Small intestine (tissue), 16 donors: Measurements from ENCODE around the gene MRPL3. TPM values are rescaled to one million over a fixed set of nuclear protein-coding genes. Genes with fewer than 3 reads are reported as not detected.

ENCODE experiments used
- DNase-seq, 2 donors: peaks; one replicate each; pipeline versions ENCODE4 v3.0.0 to v3.0.0-alpha.2; 2013
- FAIRE-seq: peaks from 2 replicates; lab custom pipeline; 2012; peaks lifted over from hg19 to GRCh38; lab: Jason Lieb, UNC
- H3K27ac ChIP-seq, 3 donors: one replicate each; pipeline ENCODE4 v1.5.1; 2013; ENCODE audit warnings: low read length in 2 of 3, mild to moderate bottlenecking in 2 of 3, control low read depth in 1 of 3, inconsistent platforms in 1 of 3, low read depth in 1 of 3, moderate library complexity in 1 of 3
- H3K27me3 ChIP-seq, 3 donors: one replicate each; pipeline ENCODE4 v1.6.1; 2013; ENCODE audit warnings: low read length in 3 of 3, inconsistent platforms in 1 of 3; ENCODE audit not compliant: control insufficient read depth in 3 of 3, insufficient read depth in 3 of 3
- H3K36me3 ChIP-seq, 3 donors: one replicate each; pipeline ENCODE4 v1.6.1; 2013; ENCODE audit warnings: low read length in 3 of 3, inconsistent platforms in 1 of 3, low read depth in 1 of 3, mild to moderate bottlenecking in 1 of 3, moderate library complexity in 1 of 3; ENCODE audit not compliant: control insufficient read depth in 3 of 3, insufficient read depth in 2 of 3
- H3K4me1 ChIP-seq, 3 donors: one replicate each; pipeline ENCODE4 v1.6.1; 2013; ENCODE audit warnings: low read length in 2 of 3, inconsistent platforms in 1 of 3, low read depth in 1 of 3, mild to moderate bottlenecking in 1 of 3, moderate library complexity in 1 of 3; ENCODE audit not compliant: control insufficient read depth in 3 of 3, insufficient read depth in 2 of 3
- H3K4me3 ChIP-seq, 3 donors: one replicate each; pipeline ENCODE4 v1.5.1; 2013; ENCODE audit warnings: low read length in 3 of 3, control low read depth in 1 of 3, inconsistent platforms in 1 of 3, low read depth in 1 of 3, mild to moderate bottlenecking in 1 of 3, moderate library complexity in 1 of 3
- H3K9me3 ChIP-seq, 2 donors: one replicate each; pipeline ENCODE4 v1.6.1; 2013; ENCODE audit warnings: low read depth in 1 of 2, low read length in 1 of 2; ENCODE audit not compliant: control insufficient read depth in 2 of 2, insufficient read depth in 1 of 2
- WGBS, 3 donors: extraction: QIAGEN DNeasy Blood & Tissue Kit; methylation state at CpG; one replicate each; pipeline ENCODE4 v1.1.7; 2013; 5-methylcytosine and 5-hydroxymethylcytosine counted together
- long read RNA-seq, 10 donors: transcript quantifications; one replicate each; lab custom pipeline, GENCODE V29; 2026
- polyA plus RNA-seq, 4 donors: library from polyadenylated mRNA; stranded (reverse) in 3 of 4; unstranded in 1 of 4; fragments of 200-250 nt in 3 of 4; fragments of 120-200 nt in 1 of 4; gene quantifications; one replicate each; pipeline versions ENCODE4 v1.2.1 to v1.2.3, GENCODE V29; 2013
- donor health status: healthy with polysubstance abuse.
- donor health status: control.
- donor health status: control.
- donor health status: Bipolar disorder and iron deficiency.
- donor health status: healthy.

Gene MRPL3
- 100 to 1,000 TPM in 1 of 4 donors, 10 to 100 TPM in 3; 63.2 to 113 (median 83.6) TPM for polyA plus RNA-seq
- long read RNA-seq, donor 1 = 0 reads
- long read RNA-seq, donor 2, transcript MRPL3-201 (10 exons, 1,706 nt) = major isoform, 19 of 20 reads
- long read RNA-seq, donor 2, partial matches to known transcripts = 0 of 20 reads
- long read RNA-seq, donor 2, other reads (novel, unspliced or antisense) = 0 of 20 reads
- long read RNA-seq, donor 3, transcript MRPL3-201 (10 exons, 1,706 nt) = major isoform, 13 of 24 reads
- long read RNA-seq, donor 3, partial matches to known transcripts = 9 of 24 reads
- long read RNA-seq, donor 3, other reads (novel, unspliced or antisense) = 0 of 24 reads
- long read RNA-seq, donor 4, transcript MRPL3-201 (10 exons, 1,706 nt) = major isoform, 6 of 6 reads
- long read RNA-seq, donor 4, partial matches to known transcripts = 0 of 6 reads
- long read RNA-seq, donor 4, other reads (novel, unspliced or antisense) = 0 of 6 reads
- long read RNA-seq, donor 5, transcript MRPL3-201 (10 exons, 1,706 nt) = major isoform, 7 of 7 reads
- long read RNA-seq, donor 5, partial matches to known transcripts = 0 of 7 reads
- long read RNA-seq, donor 5, other reads (novel, unspliced or antisense) = 0 of 7 reads
- long read RNA-seq, donor 6, transcript MRPL3-201 (10 exons, 1,706 nt) = major isoform, 31 of 50 reads
- long read RNA-seq, donor 6, partial matches to known transcripts = 15 of 50 reads
- long read RNA-seq, donor 6, other reads (novel, unspliced or antisense) = 0 of 50 reads
- long read RNA-seq, donor 7 = 0 reads
- long read RNA-seq, donor 8, partial matches to known transcripts = 0 of 5 reads
- long read RNA-seq, donor 8, other reads (novel, unspliced or antisense) = 0 of 5 reads
- long read RNA-seq, donor 9, transcript MRPL3-201 (10 exons, 1,706 nt) = major isoform, 11 of 13 reads
- long read RNA-seq, donor 9, partial matches to known transcripts = 0 of 13 reads
- long read RNA-seq, donor 9, other reads (novel, unspliced or antisense) = 0 of 13 reads
- long read RNA-seq, donor 10, transcript MRPL3-208 (4 exons, 813 nt) = minor isoform, 6 of 59 reads
- long read RNA-seq, donor 10, transcript MRPL3-201 (10 exons, 1,706 nt) = major isoform, 43 of 59 reads
- long read RNA-seq, donor 10, partial matches to known transcripts = 9 of 59 reads
- long read RNA-seq, donor 10, other reads (novel, unspliced or antisense) = 0 of 59 reads

- FAIRE-seq = no peak
These were observed at the start of gene MRPL3 for GRCh38 chr3:131502530-131503319. MRPL3 (minus strand) TSS chr3:131502971; CDS start chr3:131502821, 150 bp downstream.

DNA sequence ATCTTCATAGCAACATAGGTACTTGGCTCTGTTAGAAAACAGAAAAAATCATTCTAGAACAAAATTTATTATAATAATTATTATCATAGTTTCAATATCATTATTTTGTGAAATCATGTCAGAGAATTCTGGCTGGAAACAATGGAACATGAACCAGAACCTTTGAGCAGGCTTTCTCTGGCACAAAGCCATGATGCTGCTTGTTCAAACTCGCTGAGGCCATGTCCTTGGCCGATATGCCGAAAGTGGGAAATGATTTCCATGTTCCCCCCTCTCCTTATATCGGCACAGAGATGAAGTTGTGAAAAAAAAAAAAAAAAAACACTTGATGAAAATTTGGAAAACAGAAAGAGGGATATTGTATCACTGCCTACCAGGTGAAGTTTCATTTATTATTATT is 49.0 kb upstream of the MRPL3 start:
- Histone ChIP-seq H3K4me3 (no peak overlapping the region), H3K4me1 (no peaks in the 10 kb centered on the region), H3K36me3 (no peaks in the 10 kb centered on the region), H3K27ac (no peak overlapping the region), H3K9me3 (no peaks in the 10 kb centered on the region), H3K27me3 (peaks cover 0 to 2% (median 0%) of the 10 kb centered on the region in 3 donors)
- WGBS, 3 donors = 66 to 88% (median 78%) methylated on average over 4 of the region's 4 CpGs
- no peak for DNase-seq
- FAIRE-seq = no peak

More at GRCh38 chr3:131502530-131503319, at the start of gene MRPL3:
- H3K4me1 ChIP-seq = peaks cover 0 to 4% (median 3%) of the 10 kb centered on the region in 3 donors
- peak; percentile 89 to 94 for DNase-seq
- peaks cover 0 to 15% (median 0%) of the 10 kb centered on the region in 3 donors for H3K27me3 ChIP-seq
- WGBS, 3 donors = 1 to 3% (median 2%) methylated on average over 47 of the region's 47 CpGs
- peak within 1 kb of the TSS; percentile 80 to 90 (median 82) for H3K27ac ChIP-seq
- H3K9me3 ChIP-seq = no peaks in the 10 kb centered on the region
- H3K4me3 ChIP-seq = peak within 1 kb of the TSS; percentile 77 to 92 (median 85)
- peaks cover 0 to 6% (median 5%) of the 10 kb centered on the region in 3 donors for H3K36me3 ChIP-seq

DNA sequence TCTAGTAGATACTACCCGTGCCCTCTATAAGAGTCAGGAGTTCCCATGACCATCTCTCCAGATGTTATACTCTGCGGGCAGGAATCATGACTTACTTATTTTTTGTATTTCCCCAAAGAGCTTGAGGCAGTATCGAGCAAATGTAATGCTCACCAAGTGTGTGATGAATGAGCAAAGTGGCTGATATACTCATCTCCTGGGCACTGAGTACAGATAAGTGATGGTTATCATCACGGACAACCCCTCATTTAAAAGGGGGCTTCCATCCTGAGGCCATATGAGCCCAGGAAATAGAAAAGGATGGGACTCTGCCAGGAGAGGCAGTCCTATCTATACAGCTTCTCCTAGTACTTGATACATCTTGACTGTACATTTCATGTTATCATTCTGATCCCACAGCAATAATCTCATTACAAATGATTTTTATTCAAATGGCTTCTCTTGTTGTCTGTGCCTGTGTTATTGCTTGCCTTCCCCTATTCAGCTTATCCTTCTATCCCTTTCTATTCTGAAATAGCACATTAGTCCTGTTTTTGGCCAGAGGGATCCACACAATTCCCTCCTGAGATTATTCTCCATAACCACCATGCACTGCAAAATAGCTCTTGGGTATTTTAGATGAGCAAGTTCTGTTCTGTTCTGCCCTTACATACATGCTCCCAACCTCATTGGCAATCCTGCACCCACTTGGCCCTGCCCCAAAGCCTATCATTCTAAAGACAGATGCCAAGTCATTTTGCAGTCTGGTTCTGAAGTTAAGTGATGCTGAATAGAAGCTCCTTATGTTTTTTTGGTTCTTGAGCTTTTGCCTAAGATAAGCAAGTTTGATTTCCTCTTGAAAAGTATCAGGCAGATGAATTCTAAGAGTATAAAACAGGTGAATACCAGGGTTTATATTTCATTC is 48.0 kb upstream of the MRPL3 start:
- no peaks in the 10 kb centered on the region for H3K4me1 ChIP-seq
- no peak overlapping the region for H3K27ac ChIP-seq
- no peak overlapping the region for H3K4me3 ChIP-seq
- DNase-seq = no peak
- no peaks in the 10 kb centered on the region for H3K9me3 ChIP-seq
- 58 to 71% (median 58%) methylated on average over 4 of the region's 4 CpGs for WGBS, 3 donors
- H3K36me3 ChIP-seq = no peaks in the 10 kb centered on the region
- FAIRE-seq = no peak
- H3K27me3 ChIP-seq = peaks cover 0 to 2% (median 0%) of the 10 kb centered on the region in 3 donors

GRCh38 chr3:131549340-131549739 is 46.6 kb upstream of the MRPL3 start:
- Histone ChIP-seq H3K9me3 (no peaks in the 10 kb centered on the region), H3K4me1 (no peaks in the 10 kb centered on the region), H3K36me3 (no peaks in the 10 kb centered on the region), H3K27me3 (peaks cover 0 to 2% (median 0%) of the 10 kb centered on the region in 3 donors), H3K4me3 (no peak overlapping the region), H3K27ac (no peak overlapping the region)
- FAIRE-seq (no peak), DNase-seq (no peak)
- 91 to 93% (median 92%) methylated on average over 1 of the region's 1 CpG for WGBS, 3 donors

- WGBS, 3 donors = 83 to 93% (median 90%) methylated on average over 1 of the region's 1 CpG
- Histone ChIP-seq H3K27me3 (peaks cover 0 to 2% (median 0%) of the 10 kb centered on the region in 3 donors), H3K4me3 (no peak overlapping the region), H3K36me3 (no peaks in the 10 kb centered on the region), H3K4me1 (no peaks in the 10 kb centered on the region), H3K9me3 (no peaks in the 10 kb centered on the region), H3K27ac (no peak overlapping the region)
- DNase-seq (no peak), FAIRE-seq (no peak)
These were observed 44.8 kb upstream of the MRPL3 start for GRCh38 chr3:131547585-131547984.

- no peak overlapping the region for H3K4me3 ChIP-seq
- H3K4me1 ChIP-seq = no peaks in the 10 kb centered on the region
- no peaks in the 10 kb centered on the region for H3K9me3 ChIP-seq
- FAIRE-seq (no peak), DNase-seq (no peak)
- peaks cover 0 to 2% (median 0%) of the 10 kb centered on the region in 3 donors for H3K27me3 ChIP-seq
- no peaks in the 10 kb centered on the region for H3K36me3 ChIP-seq
- no peak overlapping the region for H3K27ac ChIP-seq
These were observed 43.7 kb upstream of the MRPL3 start for GRCh38 chr3:131546441-131546840.

DNA sequence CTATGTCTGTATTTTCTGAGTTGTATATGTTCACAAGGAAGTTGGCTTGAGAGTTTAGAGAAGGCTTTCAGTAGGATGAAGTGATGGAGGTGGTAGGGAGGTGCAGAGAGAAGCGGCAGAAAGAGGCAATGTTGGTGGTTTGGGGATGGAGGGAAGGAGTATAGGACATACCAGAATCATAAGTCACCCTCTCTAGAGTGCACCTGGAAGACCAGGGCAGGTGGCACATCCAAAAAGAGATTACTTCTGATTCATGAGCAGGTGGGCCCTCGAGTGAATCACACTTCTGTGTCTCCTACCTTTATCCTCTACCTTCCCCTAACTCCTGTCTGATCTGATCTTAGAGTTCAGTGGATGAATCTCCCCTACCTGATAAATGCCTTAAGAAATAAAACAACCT is 41.8 kb upstream of the MRPL3 start:
- H3K4me3 ChIP-seq = no peak overlapping the region
- H3K36me3 ChIP-seq = no peaks in the 10 kb centered on the region
- no peak for FAIRE-seq
- H3K27ac ChIP-seq = no peak overlapping the region
- no peak for DNase-seq
- H3K27me3 ChIP-seq = no peaks in the 10 kb centered on the region
- no peaks in the 10 kb centered on the region for H3K4me1 ChIP-seq
- WGBS, 3 donors = 56 to 76% (median 65%) methylated on average over 2 of the region's 2 CpGs
- no peaks in the 10 kb centered on the region for H3K9me3 ChIP-seq
